ENCODE measurements around the gene NPR1.

The NPR1 gene

DNA sequence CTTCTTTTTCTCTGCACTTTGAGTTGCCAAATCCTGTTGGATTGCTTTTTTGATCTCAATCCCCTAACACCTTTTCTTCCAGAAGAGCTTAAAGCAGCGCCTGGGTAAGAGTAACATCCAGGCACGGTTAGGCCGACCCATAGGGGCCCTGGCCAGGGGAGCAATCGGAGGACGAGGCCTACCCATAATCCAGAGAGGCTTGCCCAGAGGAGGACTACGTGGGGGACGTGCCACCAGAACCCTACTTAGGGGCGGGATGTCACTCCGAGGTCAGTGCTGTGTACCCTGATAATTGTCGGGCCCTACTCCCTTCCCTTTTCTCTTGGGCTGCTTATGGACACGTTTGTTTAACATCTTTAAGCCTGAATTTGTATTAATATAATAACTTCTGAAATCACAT, 36.3 kb upstream of the NPR1 start:
- DNase-seq (ENCODE audit: low read depth) = no peak
- H3K4me3 ChIP-seq (ENCODE audit: control insufficient read depth, low read depth, low read length) = no peak overlapping the region
- TF ChIP-seq, protein P1, sequence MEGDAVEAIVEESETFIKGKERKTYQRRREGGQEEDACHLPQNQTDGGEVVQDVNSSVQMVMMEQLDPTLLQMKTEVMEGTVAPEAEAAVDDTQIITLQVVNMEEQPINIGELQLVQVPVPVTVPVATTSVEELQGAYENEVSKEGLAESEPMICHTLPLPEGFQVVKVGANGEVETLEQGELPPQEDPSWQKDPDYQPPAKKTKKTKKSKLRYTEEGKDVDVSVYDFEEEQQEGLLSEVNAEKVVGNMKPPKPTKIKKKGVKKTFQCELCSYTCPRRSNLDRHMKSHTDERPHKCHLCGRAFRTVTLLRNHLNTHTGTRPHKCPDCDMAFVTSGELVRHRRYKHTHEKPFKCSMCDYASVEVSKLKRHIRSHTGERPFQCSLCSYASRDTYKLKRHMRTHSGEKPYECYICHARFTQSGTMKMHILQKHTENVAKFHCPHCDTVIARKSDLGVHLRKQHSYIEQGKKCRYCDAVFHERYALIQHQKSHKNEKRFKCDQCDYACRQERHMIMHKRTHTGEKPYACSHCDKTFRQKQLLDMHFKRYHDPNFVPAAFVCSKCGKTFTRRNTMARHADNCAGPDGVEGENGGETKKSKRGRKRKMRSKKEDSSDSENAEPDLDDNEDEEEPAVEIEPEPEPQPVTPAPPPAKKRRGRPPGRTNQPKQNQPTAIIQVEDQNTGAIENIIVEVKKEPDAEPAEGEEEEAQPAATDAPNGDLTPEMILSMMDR (conservative IDR thresholded peaks at IDR 0.05; ENCODE audit: control insufficient read depth, insufficient read depth, low read depth, low read length) = no peak

DNA sequence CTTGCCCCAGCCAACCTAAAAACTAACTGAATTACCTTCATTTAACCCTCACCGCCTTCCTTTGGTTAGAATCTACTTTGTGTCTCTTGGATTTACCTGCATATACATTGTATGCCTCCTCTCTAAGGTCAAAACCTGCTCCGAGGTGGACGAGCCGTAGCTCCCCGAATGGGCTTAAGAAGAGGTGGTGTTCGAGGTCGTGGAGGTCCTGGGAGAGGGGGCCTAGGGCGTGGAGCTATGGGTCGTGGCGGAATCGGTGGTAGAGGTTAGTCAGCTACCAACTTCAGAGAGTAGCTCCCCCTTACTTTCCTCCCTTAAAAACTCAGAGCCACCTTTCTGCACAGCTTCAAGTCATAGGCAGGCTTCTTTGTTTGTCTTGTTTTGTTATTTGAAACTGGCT, 35.4 kb upstream of the NPR1 start:
- H3K4me3 ChIP-seq (ENCODE audit: control insufficient read depth, low read depth, low read length) = no peak overlapping the region
- no peak for DNase-seq (ENCODE audit: low read depth)
- TF ChIP-seq, protein P1 (conservative IDR thresholded peaks at IDR 0.05; ENCODE audit: control insufficient read depth, insufficient read depth, low read depth, low read length) = no peak

GRCh38 chr1:153643816-153644215, 34.7 kb upstream of the NPR1 start:
- no peak overlapping the region for H3K4me3 ChIP-seq (ENCODE audit: control insufficient read depth, low read depth, low read length)
- DNase-seq (ENCODE audit: low read depth) = no peak
- TF ChIP-seq, protein P1 (conservative IDR thresholded peaks at IDR 0.05; ENCODE audit: control insufficient read depth, insufficient read depth, low read depth, low read length) = no peak

DNA sequence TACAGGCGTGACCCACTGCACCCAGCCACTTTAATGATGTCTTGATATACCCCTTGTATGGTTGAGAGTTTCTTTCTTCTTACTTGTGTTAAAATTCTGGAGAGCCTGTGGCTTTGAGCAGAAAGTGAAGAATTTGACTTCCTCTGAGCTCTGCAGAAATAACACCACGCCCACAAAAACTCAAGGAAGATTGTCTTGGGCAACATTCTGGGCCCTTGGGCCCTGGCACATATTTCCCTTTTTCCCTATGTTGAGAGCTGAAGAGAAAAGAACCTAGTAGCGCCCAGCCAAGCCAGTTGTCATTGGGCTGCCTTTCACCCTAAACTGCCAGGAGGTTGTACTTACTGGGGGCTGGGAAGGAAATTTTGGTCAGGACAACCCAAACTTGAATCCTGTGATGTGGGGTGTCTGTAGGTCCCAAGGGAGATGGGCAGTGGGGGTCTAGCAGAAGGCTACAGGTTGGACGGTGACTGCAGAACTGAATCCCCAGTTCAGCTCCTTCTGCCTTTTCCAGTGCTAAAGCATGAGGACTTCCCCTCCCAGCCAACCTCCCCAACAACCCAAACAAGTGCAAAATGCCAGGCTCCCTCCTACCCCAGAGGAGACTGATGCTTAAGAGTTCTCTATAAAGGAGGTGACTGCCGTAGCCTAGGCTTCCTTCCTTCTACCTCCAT, 31.7 kb upstream of the NPR1 start:
- TF ChIP-seq, protein P1 (conservative IDR thresholded peaks at IDR 0.05; ENCODE audit: control insufficient read depth, insufficient read depth, low read depth, low read length) = no peak
- no peak overlapping the region for H3K4me3 ChIP-seq (ENCODE audit: control insufficient read depth, low read depth, low read length)
- DNase-seq (ENCODE audit: low read depth) = no peak

DNA sequence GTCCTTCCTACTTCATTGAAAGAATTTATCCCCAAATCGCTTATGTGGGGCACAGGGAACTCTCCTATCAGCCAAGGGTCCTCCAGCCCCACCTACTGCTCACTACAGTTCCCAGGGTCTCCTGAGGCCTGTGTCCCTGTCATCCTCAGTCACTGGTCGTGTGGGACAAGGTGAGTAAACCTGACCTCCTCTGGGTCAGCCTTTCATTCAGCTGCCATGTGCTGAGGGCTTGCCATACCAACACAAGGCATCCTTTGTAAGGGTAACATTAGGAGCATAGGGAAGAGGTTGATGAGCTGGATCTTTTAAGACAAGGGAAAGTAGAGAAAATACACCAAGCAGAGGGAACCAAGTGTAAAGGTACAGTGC, 31.2 kb upstream of the NPR1 start:
- H3K4me3 ChIP-seq (ENCODE audit: control insufficient read depth, low read depth, low read length) = no peak overlapping the region
- DNase-seq (ENCODE audit: low read depth) = no peak
- TF ChIP-seq, protein P1 (conservative IDR thresholded peaks at IDR 0.05; ENCODE audit: control insufficient read depth, insufficient read depth, low read depth, low read length) = no peak

GRCh38 chr1:153648000-153648643, 30.4 kb upstream of the NPR1 start:
- H3K4me3 ChIP-seq (ENCODE audit: control insufficient read depth, low read depth, low read length) = no peak overlapping the region
- DNase-seq (ENCODE audit: low read depth) = no peak
- TF ChIP-seq, protein P1 (conservative IDR thresholded peaks at IDR 0.05; ENCODE audit: control insufficient read depth, insufficient read depth, low read depth, low read length) = no peak

Measured in fibroblast of mammary gland (primary cell).